HEK293T (cell line): ENCODE measurements around the gene FXYD7.

Source experiments
- CTCF ChIA-PET: fragments of 350-600 bp; formaldehyde crosslinking; extraction: SDS; loops from one replicate; lab custom pipeline; 2021; ENCODE audit warnings: antibody characterized with exemption, inconsistent platforms; lab: Yijun Ruan, JAX
- POLR2A ChIA-PET: fragments of 350-600 bp; formaldehyde crosslinking; extraction: SDS; loops from one replicate; lab custom pipeline; 2020; ENCODE audit warnings: antibody characterized with exemption, inconsistent platforms; lab: Yijun Ruan, JAX
- DNase-seq: peaks from one replicate; pipeline ENCODE4 v3.0.0; 2012; ENCODE audit warnings: mixed read lengths; ENCODE audit errors: extremely low spot score
- ARNT ChIP-seq: fragments of 450-650 bp; IDR thresholded peaks from 2 replicates; pipeline ENCODE4 v1.6.1; 2017; ENCODE audit warnings: mild to moderate bottlenecking
- BHLHE40 ChIP-seq: fragments of 450-650 bp; IDR thresholded peaks from 2 replicates; pipeline ENCODE4 v1.6.1; 2016; ENCODE audit warnings: mild to moderate bottlenecking, moderate library complexity, borderline replicate concordance
- CTBP1 ChIP-seq: fragments of 450-650 bp; IDR thresholded peaks from 2 replicates; pipeline ENCODE4 v1.6.1; 2016; ENCODE audit warnings: borderline replicate concordance
- ELF4 ChIP-seq: fragments of 450-650 bp; IDR thresholded peaks from 2 replicates; pipeline ENCODE4 v1.6.1; 2017; ENCODE audit warnings: antibody characterized with exemption
- FOXA1 ChIP-seq: fragments of 450-650 bp; IDR thresholded peaks from 2 replicates; pipeline ENCODE4 v1.6.1; 2016; ENCODE audit warnings: mild to moderate bottlenecking
- FOXK2 ChIP-seq: fragments of 450-650 bp; IDR thresholded peaks from 2 replicates; pipeline ENCODE4 v1.6.1; 2016; ENCODE audit warnings: mild to moderate bottlenecking
- FOXM1 ChIP-seq: fragments of 450-650 bp; IDR thresholded peaks from 2 replicates; pipeline ENCODE4 v1.6.1; 2017; ENCODE audit warnings: mild to moderate bottlenecking, borderline replicate concordance
- HDGF ChIP-seq: fragments of 450-650 bp; IDR thresholded peaks from 2 replicates; pipeline ENCODE4 v1.6.1; 2017; ENCODE audit warnings: antibody characterized with exemption, borderline replicate concordance
- L3MBTL2 ChIP-seq: fragments of 450-650 bp; conservative IDR thresholded peaks from 2 replicates; pipeline ENCODE4 v1.6.1; 2016; ENCODE audit warnings: mild to moderate bottlenecking
- LEF1 ChIP-seq: fragments of 450-650 bp; IDR thresholded peaks from 2 replicates; pipeline ENCODE4 v1.6.1; 2017; ENCODE audit warnings: mild to moderate bottlenecking, borderline replicate concordance
- NFRKB ChIP-seq: fragments of 450-650 bp; IDR thresholded peaks from 2 replicates; pipeline ENCODE4 v1.6.1; 2016; ENCODE audit warnings: mild to moderate bottlenecking, moderate library complexity
- PKNOX1 ChIP-seq: fragments of 450-650 bp; IDR thresholded peaks from 2 replicates; pipeline ENCODE4 v1.6.1; 2016
- SP1 ChIP-seq: fragments of 450-650 bp; IDR thresholded peaks from 2 replicates; pipeline ENCODE4 v1.6.1; 2017
- SUZ12 ChIP-seq: fragments of 450-650 bp; IDR thresholded peaks from 2 replicates; pipeline ENCODE4 v1.6.1; 2016; ENCODE audit warnings: mild to moderate bottlenecking
- TARDBP ChIP-seq: fragments of 450-650 bp; IDR thresholded peaks from 2 replicates; pipeline ENCODE4 v1.6.1; 2016
- ZNF384 ChIP-seq: fragments of 450-650 bp; IDR thresholded peaks from 2 replicates; pipeline ENCODE4 v1.6.1; 2016

FXYD7 gene

GRCh38 chr19:35119578-35120155 lies 23.4 kb upstream of the FXYD7 start:
- no peak for DNase-seq
- ChIA-PET CTCF (no interaction called here), POLR2A (no interaction called here)
- no peak for TF ChIP-seq TARDBP
- no peak for TF ChIP-seq SP1
- TF ChIP-seq L3MBTL2: no peak
- TF ChIP-seq BHLHE40: no peak
- no peak for TF ChIP-seq FOXK2
- TF ChIP-seq ARNT: no peak
- no peak for TF ChIP-seq LEF1

DNA sequence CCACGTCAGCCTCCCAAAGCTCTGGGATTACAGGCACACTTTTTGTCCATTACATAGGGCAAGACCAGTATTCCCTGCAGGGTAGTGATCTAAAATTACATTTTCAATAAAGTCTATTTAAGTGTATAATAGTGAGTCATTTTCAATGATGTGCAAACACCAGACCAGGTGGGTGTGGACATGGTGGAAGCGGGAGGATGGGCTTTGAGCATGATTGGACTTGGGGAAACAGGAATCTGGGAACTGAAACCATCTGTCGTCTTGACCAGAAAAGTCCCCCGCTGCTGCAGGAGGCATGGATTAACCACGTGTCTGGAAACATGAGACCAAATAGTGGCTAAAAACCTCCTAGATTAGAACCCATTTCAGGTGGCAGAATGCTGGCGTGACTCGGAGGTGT lies 22.6 kb upstream of the FXYD7 start:
- DNase-seq: no peak
- ChIA-PET POLR2A (no interaction called here), CTCF (no interaction called here)
- TF ChIP-seq ELF4 (no peak), ARNT (no peak), FOXK2 (no peak), TARDBP (no peak), NFRKB (no peak), SP1 (no peak), FOXM1 (no peak), CTBP1 (no peak), BHLHE40 (no peak), HDGF (no peak), FOXA1 (no peak)

- DNase-seq: no peak
- TF ChIP-seq ZNF384: no peak
- no peak for TF ChIP-seq NFRKB
- no peak for TF ChIP-seq FOXA1
- TF ChIP-seq LEF1: no peak
- TF ChIP-seq SP1: no peak
- no peak for TF ChIP-seq FOXK2
- TF ChIP-seq PKNOX1: no peak
- no peak for TF ChIP-seq BHLHE40
- TF ChIP-seq TARDBP: no peak
- no peak for TF ChIP-seq FOXM1
- no peak for TF ChIP-seq CTBP1
- TF ChIP-seq ARNT: no peak
- no peak for TF ChIP-seq ELF4
- CTCF ChIA-PET: no interaction called here
- POLR2A ChIA-PET: no interaction called here
Measured at GRCh38 chr19:35120898-35121297, 22.2 kb upstream of the FXYD7 start.

- no peak for DNase-seq
- no peak for TF ChIP-seq LEF1
- TF ChIP-seq CTBP1: no peak
- TF ChIP-seq HDGF: no peak
- TF ChIP-seq TARDBP: no peak
- no peak for TF ChIP-seq L3MBTL2
- ChIA-PET CTCF (no interaction called here), POLR2A (no interaction called here)
Measured at GRCh38 chr19:35122687-35123551, 20.1 kb upstream of the FXYD7 start.

DNA sequence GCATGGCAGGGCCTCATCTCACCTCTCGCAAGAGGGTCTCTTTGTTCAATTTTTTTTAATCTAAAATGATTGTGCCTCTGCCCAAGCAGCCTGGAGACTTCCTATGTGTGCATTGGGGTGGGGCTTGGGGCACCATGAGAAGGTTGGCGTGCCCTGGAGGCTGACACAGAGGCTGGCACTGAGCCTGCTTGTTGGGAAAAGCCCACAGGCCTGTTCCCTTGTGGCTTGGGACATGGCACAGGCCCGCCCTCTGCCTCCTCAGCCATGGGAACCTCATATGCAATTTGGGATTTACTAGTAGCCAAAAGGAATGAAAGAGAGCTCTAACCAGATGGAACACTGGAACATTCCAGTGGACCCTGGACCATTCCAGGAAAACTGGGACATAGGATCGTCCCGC lies 19.5 kb upstream of the FXYD7 start:
- TF ChIP-seq LEF1: no peak
- TF ChIP-seq SP1: no peak
- TF ChIP-seq HDGF: no peak
- no peak for TF ChIP-seq FOXA1
- TF ChIP-seq SUZ12: no peak
- no peak for TF ChIP-seq ARNT
- ChIA-PET CTCF (interaction anchor here (1.2 kb wide), 1 partner anchor 13 kb away, joined by 3 read pairs; no protein-coding TSS in a partner anchor), POLR2A (interaction anchor here (1.3 kb wide), 1 partner anchor 9 kb away, joined by 3 read pairs; no protein-coding TSS in a partner anchor)
- DNase-seq: no peak

DNA sequence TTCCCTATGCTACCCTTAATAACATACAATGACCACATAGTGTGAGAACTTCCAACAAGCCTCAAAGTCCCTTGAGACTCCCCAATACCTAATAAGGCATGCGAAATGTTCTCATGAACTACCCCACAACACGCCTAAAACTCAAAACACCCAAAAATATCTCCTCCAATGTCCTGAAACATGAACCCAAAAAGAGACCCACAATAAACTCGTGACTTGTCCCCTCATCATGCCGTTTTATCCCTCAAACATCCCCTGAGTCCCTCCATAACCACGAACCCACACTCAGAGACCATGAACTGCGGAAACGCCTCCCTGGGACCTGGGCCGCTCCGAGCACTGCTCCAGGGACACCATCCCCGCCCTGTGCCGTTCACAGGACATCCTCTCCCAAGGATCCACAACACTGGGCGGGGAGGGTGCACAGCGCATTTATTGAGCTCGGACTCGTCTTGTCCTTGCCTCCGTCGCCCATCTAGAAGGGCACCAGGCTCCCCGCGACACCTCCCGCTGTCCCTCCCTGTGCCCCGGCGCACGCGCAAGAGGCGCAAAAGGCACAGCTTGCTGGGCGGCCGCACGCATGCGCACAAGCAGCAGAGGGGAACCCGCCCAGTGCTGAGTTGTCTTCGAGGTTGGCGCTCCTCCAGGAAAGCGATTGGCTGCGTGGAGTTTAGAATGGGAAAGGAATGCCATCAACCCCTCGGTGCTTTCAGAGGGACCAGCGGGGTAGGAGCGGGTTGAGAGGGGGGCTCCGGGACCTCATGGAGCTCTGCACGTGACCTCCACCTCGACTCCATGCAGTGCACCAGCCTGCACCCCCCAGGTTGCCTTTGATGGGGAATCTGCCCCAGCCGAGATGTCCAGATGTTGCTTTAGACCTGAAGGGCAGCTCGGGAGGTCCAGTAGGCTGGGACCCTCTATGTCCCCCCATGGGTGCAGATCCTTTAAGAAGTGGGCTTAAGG lies 18.7 kb upstream of the FXYD7 start:
- no peak for TF ChIP-seq PKNOX1
- TF ChIP-seq CTBP1: no peak
- TF ChIP-seq ARNT: no peak
- TF ChIP-seq TARDBP: no peak
- peak; percentile 93 for TF ChIP-seq L3MBTL2
- DNase-seq: peak; percentile 96
- ChIA-PET POLR2A (interaction anchor here (0.7 to 1.5 kb wide), 10 partner anchors 8 to 78 kb away, joined by 3 to 8 read pairs (median 4); no protein-coding TSS in a partner anchor), CTCF (interaction anchor here (0.8 to 1.2 kb wide), 4 partner anchors 9 to 80 kb away, joined by 3 to 4 read pairs (median 3); no protein-coding TSS in a partner anchor)
